CD14-positive monocyte (primary cell): ENCODE data around the gene DDC. TPM values are rescaled to one million over a fixed set of nuclear protein-coding genes. Genes with fewer than 3 reads are reported as not detected.

ENCODE experiments used
- DNase-seq, 3 donors: peaks; one replicate each; pipeline ENCODE4 v3.0.0-alpha.2; 2011 to 2022
- H2AFZ ChIP-seq: 2 replicates; pipeline ENCODE4 v1.6.0; 2012; ENCODE audit warnings: mild to moderate bottlenecking, low read depth, low read length, inconsistent platforms; ENCODE audit not compliant: insufficient read depth, poor library complexity, severe bottlenecking
- H3K27ac ChIP-seq, 2 donors: 1 replicate in 1 of 2; 2 replicates in 1 of 2; pipeline ENCODE4 v1.5.1; 2012 to 2013; ENCODE audit warnings: low read length in 2 of 2, control low read depth in 1 of 2, inconsistent platforms in 1 of 2, low read depth in 1 of 2, mild to moderate bottlenecking in 1 of 2
- H3K27me3 ChIP-seq, 2 donors: one replicate each; pipeline versions ENCODE4 v1.6.0 to v1.6.1; 2011 to 2013; ENCODE audit warnings: low read length in 2 of 2; ENCODE audit not compliant: control insufficient read depth in 2 of 2, insufficient read depth in 2 of 2
- H3K36me3 ChIP-seq, 2 donors: replicated peaks in 1 of 2; 1 replicate in 1 of 2; 2 replicates in 1 of 2; pipeline versions ENCODE4 v1.5.1 to v1.6.1; 2012 to 2013; ENCODE audit warnings: low read length in 2 of 2, control low read depth in 1 of 2, inconsistent platforms in 1 of 2, mild to moderate bottlenecking in 1 of 2; ENCODE audit not compliant: insufficient read depth in 2 of 2, control insufficient read depth in 1 of 2
- H3K4me1 ChIP-seq, 2 donors: 1 replicate in 1 of 2; 2 replicates in 1 of 2; pipeline versions ENCODE4 v1.5.1 to v1.6.1; 2012 to 2013; ENCODE audit warnings: low read length in 2 of 2, control low read depth in 1 of 2, inconsistent platforms in 1 of 2, mild to moderate bottlenecking in 1 of 2, moderate library complexity in 1 of 2; ENCODE audit not compliant: insufficient read depth in 2 of 2, control insufficient read depth in 1 of 2
- H3K4me2 ChIP-seq: replicated peaks from 2 replicates; pipeline ENCODE3; 2012; ENCODE audit warnings: low read length, moderate library complexity, mild to moderate bottlenecking; ENCODE audit not compliant: poor library complexity, severe bottlenecking; ENCODE audit errors: extremely low read depth
- H3K4me3 ChIP-seq, 3 experiments: fragments of 200-600 bp in 1 of 3; sonication (generic) in 1 of 3; replicated peaks in 1 of 3; 1 replicate in 2 of 3; 2 replicates in 1 of 3; pipeline ENCODE4 v1.5.1; 2011 to 2013; ENCODE audit warnings: low read length in 3 of 3, mild to moderate bottlenecking in 3 of 3, control low read depth in 2 of 3, low read depth in 2 of 3, inconsistent platforms in 1 of 3, moderate library complexity in 1 of 3
- H3K79me2 ChIP-seq: 2 replicates; pipeline ENCODE4 v1.6.0; 2012; ENCODE audit warnings: mild to moderate bottlenecking, control low read depth, inconsistent platforms, low read length, moderate library complexity; ENCODE audit not compliant: insufficient read depth
- H3K9ac ChIP-seq: 2 replicates; pipeline ENCODE4 v1.6.0; 2017; ENCODE audit warnings: low read length, mild to moderate bottlenecking; ENCODE audit not compliant: insufficient read depth, poor library complexity, severe bottlenecking
- H3K9me3 ChIP-seq, 2 donors: replicated peaks in 1 of 2; 1 replicate in 1 of 2; 2 replicates in 1 of 2; pipeline versions ENCODE4 v1.5.1 to v1.6.1; 2012 to 2013; ENCODE audit warnings: low read length in 2 of 2, control low read depth in 1 of 2; ENCODE audit not compliant: control insufficient read depth in 1 of 2, insufficient read depth in 1 of 2
- H4K20me1 ChIP-seq: 2 replicates; pipeline ENCODE4 v1.6.0; 2012; ENCODE audit warnings: mild to moderate bottlenecking, low read length, control low read depth, moderate library complexity; ENCODE audit not compliant: insufficient read depth
- H3K27ac Mint-ChIP-seq, 7 donors: one replicate each; pipeline ENCODE4 v1.8.0; 2020; ENCODE audit warnings: mild to moderate bottlenecking in 7 of 7, mixed read lengths in 7 of 7, moderate library complexity in 6 of 7, inconsistent platforms in 2 of 7
- H3K27me3 Mint-ChIP-seq, 3 donors: one replicate each; pipeline ENCODE4 v1.8.0; 2021 to 2022; ENCODE audit warnings: low read depth in 3 of 3, mild to moderate bottlenecking in 3 of 3, mixed read lengths in 3 of 3, moderate library complexity in 3 of 3, inconsistent platforms in 1 of 3
- H3K36me3 Mint-ChIP-seq, 2 donors: one replicate each; pipeline ENCODE4 v1.8.0; 2020; ENCODE audit warnings: mixed read lengths in 2 of 2, inconsistent platforms in 1 of 2, mild to moderate bottlenecking in 1 of 2
- H3K4me1 Mint-ChIP-seq: one replicate; pipeline ENCODE4 v1.8.0; 2020; ENCODE audit warnings: mild to moderate bottlenecking, mixed read lengths
- H3K4me3 Mint-ChIP-seq, 2 donors: one replicate each; pipeline ENCODE4 v1.8.0; 2020; ENCODE audit warnings: mild to moderate bottlenecking in 2 of 2, mixed read lengths in 2 of 2, moderate library complexity in 1 of 2
- H3K9me3 Mint-ChIP-seq, 7 donors: one replicate each; pipeline ENCODE4 v1.8.0; 2020 to 2022; ENCODE audit warnings: mixed read lengths in 7 of 7, mild to moderate bottlenecking in 6 of 7, moderate library complexity in 6 of 7, inconsistent platforms in 2 of 7
- CTCF ChIP-seq: fragments of 200-600 bp; IDR thresholded peaks from one replicate; pipeline ENCODE4 v1.8.0; 2022; ENCODE audit warnings: antibody characterized with exemption, mild to moderate bottlenecking
- WGBS: methylation state at CpG from one replicate; pipeline ENCODE4 v1.1.5; 2013; ENCODE audit warnings: missing lambda C conversion rate; ENCODE audit not compliant: insufficient coverage; 5-methylcytosine and 5-hydroxymethylcytosine counted together
- intact Hi-C, 2 donors: fragments of 100-400 bp; cut with micrococcal nuclease; formaldehyde crosslinking; loops; one replicate each; pipeline versions ENCODE4 v1.15.0 to v1.15.1; 2023
- polyA plus RNA-seq, 3 donors: library from polyadenylated mRNA; depleted of rRNA in 1 of 3; unstranded in 2 of 3; stranded (reverse) in 1 of 3; fragments of 300-500 nt in 2 of 3; fragments of >200 nt in 1 of 3; fragmentation: Illumina TruSeq in 2 of 3; gene quantifications; 1 replicate in 2 of 3; 2 replicates in 1 of 3; pipeline ENCODE4 v1.2.3, GENCODE V29; 2012 to 2021

The DDC gene
- polyA plus RNA-seq, 3 donors, result not detected

- Histone ChIP-seq H2AFZ (no peak overlapping the region), H3K4me1 (peaks cover 5% of the 10 kb centered on the region in 2 donors), H3K79me2 (no peaks in the 10 kb centered on the region), H3K27me3 (no peaks in the 10 kb centered on the region), H3K4me3 (no peak overlapping the region), H3K36me3 (no peaks in the 10 kb centered on the region), H3K9me3 (no peaks in the 10 kb centered on the region), H4K20me1 (no peaks in the 10 kb centered on the region), H3K4me2 (no peak overlapping the region), H3K9ac (no peak overlapping the region), H3K27ac (no peak overlapping the region)
- no peak for TF ChIP-seq CTCF
- no peaks in the 10 kb centered on the region for H3K36me3 Mint-ChIP-seq
- H3K27ac Mint-ChIP-seq, result no peak overlapping the region
- 95% methylated on average over 4 of the region's 7 CpGs for WGBS
- peaks cover 11% of the 10 kb centered on the region for H3K4me1 Mint-ChIP-seq
- no peaks in the 10 kb centered on the region for H3K9me3 Mint-ChIP-seq
- no peak for DNase-seq
- intact Hi-C loops, result no loop called here
- H3K27me3 Mint-ChIP-seq, result peaks cover 1 to 3% (median 3%) of the 10 kb centered on the region in 3 donors
- no peak overlapping the region for H3K4me3 Mint-ChIP-seq
These were observed 33.3 kb downstream of the DDC start for GRCh38 chr7:50531928-50532327.

- 93% methylated on average over 9 of the region's 12 CpGs for WGBS
- no peaks in the 10 kb centered on the region for H3K36me3 ChIP-seq
- no peak overlapping the region for H3K4me2 ChIP-seq
- DNase-seq, result no peak
- Mint-ChIP-seq H3K4me1 (peaks cover 11% of the 10 kb centered on the region), H3K36me3 (no peaks in the 10 kb centered on the region), H3K9me3 (no peaks in the 10 kb centered on the region), H3K4me3 (no peak overlapping the region), H3K27ac (no peak overlapping the region), H3K27me3 (peaks cover 1 to 3% (median 3%) of the 10 kb centered on the region in 3 donors)
- no peaks in the 10 kb centered on the region for H3K79me2 ChIP-seq
- intact Hi-C loops, result no loop called here
- peaks cover 5% of the 10 kb centered on the region in 2 donors for H3K4me1 ChIP-seq
- H3K9me3 ChIP-seq, result no peaks in the 10 kb centered on the region
- H3K27ac ChIP-seq, result no peak overlapping the region
- TF ChIP-seq CTCF, result no peak
- H3K4me3 ChIP-seq, result no peak overlapping the region
- no peaks in the 10 kb centered on the region for H3K27me3 ChIP-seq
- H2AFZ ChIP-seq, result no peak overlapping the region
- H4K20me1 ChIP-seq, result no peaks in the 10 kb centered on the region
- H3K9ac ChIP-seq, result no peak overlapping the region
These were observed 33.7 kb downstream of the DDC start for GRCh38 chr7:50531401-50531911.
